Neural progenitor cell (in vitro differentiated cells): Measurements from ENCODE around the gene RTL10. TPM values are rescaled to one million over a fixed set of nuclear protein-coding genes. Genes with fewer than 3 reads are reported as not detected.

Source experiments
- DNase-seq: peaks from one replicate; pipeline ENCODE4 v3.0.0-alpha.2; 2016; ENCODE audit warnings: low spot score
- H2AFZ ChIP-seq: fragments of 200-600 bp; sonication (generic); replicated peaks from 2 replicates; pipeline ENCODE4 v1.6.1; 2016; ENCODE audit warnings: antibody characterized with exemption
- H3F3A ChIP-seq: fragments of 200-600 bp; sonication (generic); 2 replicates; pipeline ENCODE4 v1.6.1; 2016; ENCODE audit warnings: antibody characterized with exemption, low read depth
- H3K27ac ChIP-seq: fragments of 200-600 bp; sonication (generic); 2 replicates; pipeline ENCODE4 v1.5.1; 2016; ENCODE audit warnings: mild to moderate bottlenecking
- H3K27me3 ChIP-seq: fragments of 200-600 bp; sonication (generic); 2 replicates; pipeline ENCODE4 v1.6.1; 2016; ENCODE audit warnings: mild to moderate bottlenecking, moderate library complexity
- H3K36me3 ChIP-seq: fragments of 200-600 bp; sonication (generic); 2 replicates; pipeline ENCODE4 v1.5.1; 2016
- H3K4me1 ChIP-seq: fragments of 200-600 bp; sonication (generic); 2 replicates; pipeline ENCODE4 v1.6.1; 2016; ENCODE audit warnings: mixed run types
- H3K4me2 ChIP-seq: fragments of 200-600 bp; sonication (generic); 2 replicates; pipeline ENCODE4 v1.6.1; 2016
- H3K4me3 ChIP-seq: fragments of 200-600 bp; sonication (generic); 2 replicates; pipeline ENCODE4 v1.5.1; 2016
- H3K79me2 ChIP-seq: fragments of 200-600 bp; sonication (generic); 2 replicates; pipeline ENCODE4 v1.6.1; 2016; ENCODE audit warnings: low read depth
- H3K9ac ChIP-seq: fragments of 200-600 bp; sonication (generic); 2 replicates; pipeline ENCODE4 v1.6.1; 2016
- H3K9me3 ChIP-seq: fragments of 200-600 bp; sonication (generic); 2 replicates; pipeline ENCODE4 v1.5.1; 2016; ENCODE audit warnings: low read depth
- H4K20me1 ChIP-seq: fragments of 200-600 bp; sonication (generic); 2 replicates; pipeline ENCODE4 v1.6.1; 2016; ENCODE audit warnings: low read depth
- H3K27ac Mint-ChIP-seq: 3 replicates; pipeline ENCODE4 v1.8.0; 2021; ENCODE audit warnings: mixed read lengths
- H3K27me3 Mint-ChIP-seq: 2 replicates; pipeline ENCODE4 v1.8.0; 2022; ENCODE audit warnings: low read depth, mild to moderate bottlenecking, inconsistent platforms, moderate library complexity, mixed read lengths; ENCODE audit not compliant: insufficient read depth
- H3K36me3 Mint-ChIP-seq: 3 replicates; pipeline ENCODE4 v1.8.0; 2021; ENCODE audit warnings: mixed read lengths
- H3K4me1 Mint-ChIP-seq: 3 replicates; pipeline ENCODE4 v1.8.0; 2021; ENCODE audit warnings: mixed read lengths
- H3K4me3 Mint-ChIP-seq: 3 replicates; pipeline ENCODE4 v1.8.0; 2021; ENCODE audit warnings: mild to moderate bottlenecking, moderate library complexity, mixed read lengths
- H3K9me3 Mint-ChIP-seq: 3 replicates; pipeline ENCODE4 v1.8.0; 2020; ENCODE audit warnings: mixed read lengths
- EZH2 ChIP-seq: fragments of 200-600 bp; sonication (generic); IDR thresholded peaks from 2 replicates; pipeline ENCODE4 v1.6.1; 2017; ENCODE audit warnings: antibody characterized with exemption, mild to moderate bottlenecking, moderate library complexity
- EZH2phosphoT487 ChIP-seq: fragments of 200-600 bp; sonication (generic); IDR thresholded peaks from 2 replicates; pipeline ENCODE4 v1.6.1; 2017; ENCODE audit warnings: antibody characterized with exemption
- total RNA-seq: library from RNA; depleted of rRNA; stranded (reverse); fragments of >200 nt; gene quantifications from 2 replicates; pipeline ENCODE4 v1.2.3, GENCODE V29; 2015; ENCODE audit warnings: low replicate concordance
- TF ChIP-seq, protein P1 (sequence below): fragments of 200-600 bp; sonication (generic); IDR thresholded peaks from 2 replicates; pipeline ENCODE4 v1.5.1; 2017; ENCODE audit warnings: antibody characterized with exemption, mild to moderate bottlenecking

RTL10 gene
- total RNA-seq, 1 donor from 2014 or later = 7.3 TPM

DNA sequence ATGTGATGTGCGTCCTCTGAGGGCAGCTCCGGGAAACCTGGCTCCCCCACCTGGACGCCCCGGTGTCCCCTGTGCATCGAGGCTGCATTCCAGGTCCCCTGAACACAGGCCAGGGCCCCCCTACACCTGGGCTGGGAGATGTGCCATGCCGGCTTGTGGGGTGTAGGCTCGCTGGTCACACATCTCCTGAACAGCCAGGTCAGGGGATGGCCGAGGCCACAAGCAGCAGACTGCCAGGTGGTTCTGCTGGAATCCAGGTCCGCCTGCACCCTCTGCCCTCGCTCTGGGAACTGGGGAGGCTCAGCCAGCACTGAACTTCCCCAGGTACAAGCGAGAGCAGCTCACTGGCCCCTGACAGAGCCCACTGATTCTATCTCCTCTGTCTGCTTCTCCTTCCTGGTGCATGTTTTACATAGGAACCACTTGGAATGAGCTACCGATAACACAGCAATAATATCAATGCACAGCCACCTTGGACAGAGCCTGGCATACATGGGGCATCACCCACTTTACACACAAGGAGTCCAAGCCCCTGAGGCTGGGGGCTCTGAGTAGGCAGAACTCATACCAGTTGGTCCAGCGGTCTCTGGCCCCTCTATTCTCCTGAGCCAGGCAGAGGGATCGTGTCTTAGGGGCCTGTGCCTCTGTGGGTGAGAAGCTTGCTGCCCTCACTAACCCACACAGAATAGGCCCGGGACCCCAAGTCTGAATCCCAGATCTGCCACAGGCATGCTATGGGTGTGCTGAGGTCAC, 47.3 kb downstream of the RTL10 start:
- H4K20me1 ChIP-seq = no peaks in the 10 kb centered on the region
- no peaks in the 10 kb centered on the region for H3K9me3 Mint-ChIP-seq
- H2AFZ ChIP-seq = no peak overlapping the region

DNA sequence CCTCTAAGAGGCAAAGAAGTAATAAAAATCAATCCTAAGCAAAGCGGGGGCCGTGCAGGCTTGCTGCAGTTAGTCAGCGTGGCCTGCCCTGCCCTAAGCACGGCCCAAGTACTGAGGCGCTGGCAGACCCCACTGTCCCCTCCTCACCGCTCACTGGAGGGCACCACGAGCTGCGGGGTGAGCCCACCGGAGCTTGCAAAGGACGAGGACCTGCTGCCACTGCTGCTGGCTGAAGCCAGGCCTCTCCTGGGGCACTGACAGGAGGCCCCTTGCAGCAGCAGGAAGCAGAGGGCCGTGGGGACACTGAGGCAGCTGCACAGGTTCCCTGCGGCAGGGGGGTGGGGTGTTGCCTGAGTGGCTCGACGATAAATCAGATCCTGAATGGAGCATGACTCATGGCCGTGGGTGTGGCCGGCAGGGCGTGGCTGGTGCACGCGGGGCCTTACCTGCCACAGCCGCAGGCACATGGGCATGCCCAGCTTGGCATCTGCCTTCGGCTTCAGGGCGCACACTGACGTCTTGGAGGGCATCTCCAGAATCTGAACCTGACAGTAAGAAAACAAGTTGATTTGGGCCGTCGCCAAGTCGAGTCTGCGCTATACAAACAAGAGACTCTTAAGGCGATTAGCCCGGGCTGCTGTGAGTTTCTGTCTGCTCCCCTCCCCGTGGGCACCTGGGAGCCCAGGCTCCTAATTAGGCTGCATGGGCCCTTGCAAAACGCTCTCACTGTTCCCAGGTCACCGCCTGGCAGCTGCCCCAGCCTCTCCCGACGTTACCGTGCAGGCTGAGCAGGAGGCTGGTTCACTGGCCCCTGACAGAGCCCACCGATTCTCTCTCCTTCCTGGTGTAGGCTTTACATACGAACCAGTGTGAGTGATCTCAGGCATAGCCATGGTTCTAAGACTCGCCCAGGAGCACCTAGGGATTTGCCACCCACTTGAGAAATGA, 48.2 kb downstream of the RTL10 start:
- H3K9me3 Mint-ChIP-seq = no peaks in the 10 kb centered on the region
- H3K4me3 Mint-ChIP-seq = no peak overlapping the region
- no peaks in the 10 kb centered on the region for H3F3A ChIP-seq
- H4K20me1 ChIP-seq = no peaks in the 10 kb centered on the region
- H3K4me2 ChIP-seq = no peak overlapping the region
- no peak for TF ChIP-seq EZH2
- TF ChIP-seq, protein P1, sequence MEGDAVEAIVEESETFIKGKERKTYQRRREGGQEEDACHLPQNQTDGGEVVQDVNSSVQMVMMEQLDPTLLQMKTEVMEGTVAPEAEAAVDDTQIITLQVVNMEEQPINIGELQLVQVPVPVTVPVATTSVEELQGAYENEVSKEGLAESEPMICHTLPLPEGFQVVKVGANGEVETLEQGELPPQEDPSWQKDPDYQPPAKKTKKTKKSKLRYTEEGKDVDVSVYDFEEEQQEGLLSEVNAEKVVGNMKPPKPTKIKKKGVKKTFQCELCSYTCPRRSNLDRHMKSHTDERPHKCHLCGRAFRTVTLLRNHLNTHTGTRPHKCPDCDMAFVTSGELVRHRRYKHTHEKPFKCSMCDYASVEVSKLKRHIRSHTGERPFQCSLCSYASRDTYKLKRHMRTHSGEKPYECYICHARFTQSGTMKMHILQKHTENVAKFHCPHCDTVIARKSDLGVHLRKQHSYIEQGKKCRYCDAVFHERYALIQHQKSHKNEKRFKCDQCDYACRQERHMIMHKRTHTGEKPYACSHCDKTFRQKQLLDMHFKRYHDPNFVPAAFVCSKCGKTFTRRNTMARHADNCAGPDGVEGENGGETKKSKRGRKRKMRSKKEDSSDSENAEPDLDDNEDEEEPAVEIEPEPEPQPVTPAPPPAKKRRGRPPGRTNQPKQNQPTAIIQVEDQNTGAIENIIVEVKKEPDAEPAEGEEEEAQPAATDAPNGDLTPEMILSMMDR = no peak
- no peak for TF ChIP-seq EZH2phosphoT487
- no peaks in the 10 kb centered on the region for H3K27me3 ChIP-seq
- no peaks in the 10 kb centered on the region for H3K9me3 ChIP-seq
- H3K27ac ChIP-seq = no peak overlapping the region
- peaks cover 2% of the 10 kb centered on the region for H3K36me3 Mint-ChIP-seq
- DNase-seq = no peak
- H3K9ac ChIP-seq = no peak overlapping the region
- no peak overlapping the region for H3K27ac Mint-ChIP-seq
- H2AFZ ChIP-seq = no peak overlapping the region
- no peaks in the 10 kb centered on the region for H3K79me2 ChIP-seq
- no peaks in the 10 kb centered on the region for H3K4me1 ChIP-seq
- H3K4me3 ChIP-seq = no peak overlapping the region
- H3K36me3 ChIP-seq = no peaks in the 10 kb centered on the region
- peaks cover 5% of the 10 kb centered on the region for H3K4me1 Mint-ChIP-seq
- H3K27me3 Mint-ChIP-seq = peaks cover 5% of the 10 kb centered on the region

More for the DNA sequence above, 47.3 kb downstream of the RTL10 start:
- Histone ChIP-seq H3F3A (no peaks in the 10 kb centered on the region), H3K4me2 (no peak overlapping the region), H3K27me3 (no peaks in the 10 kb centered on the region), H3K36me3 (no peaks in the 10 kb centered on the region), H3K4me1 (no peaks in the 10 kb centered on the region), H3K9ac (no peak overlapping the region), H3K4me3 (no peak overlapping the region), H3K79me2 (no peaks in the 10 kb centered on the region), H3K9me3 (no peaks in the 10 kb centered on the region), H3K27ac (no peak overlapping the region)
- TF ChIP-seq EZH2phosphoT487 (no peak), EZH2 (no peak)
- TF ChIP-seq, protein P1 = no peak
- H3K36me3 Mint-ChIP-seq = no peaks in the 10 kb centered on the region
- H3K27ac Mint-ChIP-seq = peak overlapping the region; percentile 59
- DNase-seq = no peak
- peaks cover 4% of the 10 kb centered on the region for H3K27me3 Mint-ChIP-seq
- H3K4me3 Mint-ChIP-seq = no peak overlapping the region
- H3K4me1 Mint-ChIP-seq = peaks cover 5% of the 10 kb centered on the region

GRCh38 chr22:19805821-19806212, 48.9 kb downstream of the RTL10 start:
- no peaks in the 10 kb centered on the region for H3K27me3 ChIP-seq
- H3K9ac ChIP-seq = no peak overlapping the region
- peaks cover 5% of the 10 kb centered on the region for H3K27me3 Mint-ChIP-seq
- no peaks in the 10 kb centered on the region for H3K79me2 ChIP-seq
- no peaks in the 10 kb centered on the region for H3K9me3 Mint-ChIP-seq
- H3K36me3 Mint-ChIP-seq = peaks cover 3% of the 10 kb centered on the region
- TF ChIP-seq EZH2phosphoT487 = no peak
- TF ChIP-seq, protein P1 = no peak
- no peak for TF ChIP-seq EZH2
- H3F3A ChIP-seq = no peaks in the 10 kb centered on the region
- H4K20me1 ChIP-seq = no peaks in the 10 kb centered on the region
- H3K36me3 ChIP-seq = no peaks in the 10 kb centered on the region
- H3K4me2 ChIP-seq = no peak overlapping the region
- no peak overlapping the region for H2AFZ ChIP-seq
- peaks cover 3% of the 10 kb centered on the region for H3K4me1 Mint-ChIP-seq
- H3K4me1 ChIP-seq = no peaks in the 10 kb centered on the region
- no peak overlapping the region for H3K27ac ChIP-seq
- H3K27ac Mint-ChIP-seq = no peak overlapping the region
- no peak overlapping the region for H3K4me3 ChIP-seq
- no peaks in the 10 kb centered on the region for H3K9me3 ChIP-seq
- no peak overlapping the region for H3K4me3 Mint-ChIP-seq
- no peak for DNase-seq

Other genes starting within 250 kb of the RTL10 start
- gene SEPTIN5, start 140.4 kb downstream of the RTL10 start, total RNA-seq = 5.0 and 8.2 TPM in 2 replicates
- gene GP1BB, start 131.3 kb downstream of the RTL10 start, total RNA-seq = 1.2 TPM in 1 of 2 replicates, not detected in the other
- 0.06 TPM in 1 of 2 replicates, not detected in the other for gene TBX1, start 94.1 kb downstream of the RTL10 start, total RNA-seq
- gene GNB1L, start within 50 bp of the RTL10 start, total RNA-seq = 3.0 and 11.6 TPM in 2 replicates
- 1.1 and 1.3 TPM in 2 replicates for gene COMT, start 86.9 kb upstream of the RTL10 start, total RNA-seq
- gene TXNRD2, start 86.9 kb upstream of the RTL10 start, total RNA-seq = 0.19 and 3.1 TPM in 2 replicates
- 35.4 and 159 TPM in 2 replicates for gene ARVCF, start 161.9 kb upstream of the RTL10 start, total RNA-seq
- 9.1 and 10.0 TPM in 2 replicates for gene TANGO2, start 166.2 kb upstream of the RTL10 start, total RNA-seq
- gene DGCR8, start 225.4 kb upstream of the RTL10 start, total RNA-seq = 29.1 and 39.7 TPM in 2 replicates